SK-N-MC (cell line): ENCODE measurements around the gene SRRM4.

Source experiments
- EZH2 ChIP-seq: fragments of 200-600 bp; sonication (generic); IDR thresholded peaks from one replicate; pipeline ENCODE4 v1.6.1; 2017; ENCODE audit warnings: antibody characterized with exemption
- POLR2AphosphoS5 ChIP-seq: IDR thresholded peaks from 2 replicates; pipeline ENCODE4 v1.6.1; 2012; ENCODE audit warnings: mild to moderate bottlenecking, low read depth, low read length, borderline replicate concordance

GRCh38 chr12:119129827-119130434 lies 148.6 kb downstream of the SRRM4 start:
- TF ChIP-seq POLR2AphosphoS5 (no peak), EZH2 (no peak)
